ENCODE results near the gene CKS2.
"Not testable (repeated sequence)": the region's sequence is repeated elsewhere in the genome, so short reads cannot be mapped to it uniquely, and the experiment has no call there.

GRCh38 chr9:89343812-89344211 is 32.8 kb downstream of the CKS2 start:
- TF ChIP-seq POLR2A (IDR thresholded peaks at IDR 0.05; ENCODE audit: low read depth, low read length); POLR2AphosphoS5 (IDR thresholded peaks at IDR 0.05; ENCODE audit: low read depth, low read length); SPI1 (IDR thresholded peaks at IDR 0.05; ENCODE audit: low read depth, low read length); TAF1 (IDR thresholded peaks at IDR 0.05; ENCODE audit: low read depth, low read length); PAX5 (IDR thresholded peaks at IDR 0.05; ENCODE audit: insufficient read depth, low read length, severe bottlenecking); POU2F2 (IDR thresholded peaks at IDR 0.05; ENCODE audit: low read depth, low read length): not testable (repeated sequence)
